H1 (cell line): ENCODE measurements around the gene PPARA. TPM values are rescaled to one million over a fixed set of nuclear protein-coding genes. Genes with fewer than 3 reads are reported as not detected.

Experiments used
- CTCF ChIA-PET: fragments of 300-600 bp; sonication (Branson Sonifier 250); formaldehyde crosslinking; loops from one replicate; lab custom pipeline; 2021; ENCODE audit not compliant: partially characterized antibody; lab: Charles Lee
- POLR2A ChIA-PET: fragments of 300-600 bp; sonication (Branson Sonifier 250); formaldehyde crosslinking; loops from one replicate; lab custom pipeline; 2021; ENCODE audit warnings: inconsistent platforms; ENCODE audit not compliant: partially characterized antibody; lab: Charles Lee
- DNase-seq, 2 experiments: peaks; one replicate each; pipeline versions ENCODE4 v3.0.0 to v3.0.0-alpha.2; 2010 to 2022; ENCODE audit warnings: low spot score in 2 of 2, low read depth in 1 of 2, mixed read lengths in 1 of 2
- FAIRE-seq: peaks from 2 replicates; lab custom pipeline; 2011; peaks lifted over from hg19 to GRCh38; lab: Jason Lieb, UNC
- H2AFZ ChIP-seq: 2 replicates; pipeline ENCODE4 v1.8.1; 2012; ENCODE audit warnings: low read length, inconsistent platforms
- H2AK5ac ChIP-seq: 2 replicates; pipeline ENCODE4 v1.6.1; 2013; ENCODE audit warnings: low read depth, low read length
- H2BK120ac ChIP-seq: replicated peaks from 2 replicates; pipeline ENCODE3; 2013; ENCODE audit warnings: low read depth, low read length, inconsistent platforms
- H2BK12ac ChIP-seq: 2 replicates; pipeline ENCODE4 v1.6.1; 2013; ENCODE audit warnings: low read depth, low read length
- H2BK15ac ChIP-seq: 2 replicates; pipeline ENCODE4 v1.6.1; 2013; ENCODE audit warnings: low read length
- H2BK20ac ChIP-seq: 2 replicates; pipeline ENCODE4 v1.6.1; 2013; ENCODE audit warnings: low read length
- H2BK5ac ChIP-seq: 2 replicates; pipeline ENCODE4 v1.6.1; 2013; ENCODE audit warnings: low read depth, low read length
- H3K14ac ChIP-seq: 2 replicates; pipeline ENCODE4 v1.6.1; 2013; ENCODE audit warnings: inconsistent platforms; ENCODE audit not compliant: insufficient read length
- H3K18ac ChIP-seq: 2 replicates; pipeline ENCODE4 v1.6.1; 2013; ENCODE audit warnings: low read length; ENCODE audit errors: extremely low read depth
- H3K23ac ChIP-seq: 2 replicates; pipeline ENCODE4 v1.6.1; 2013; ENCODE audit warnings: inconsistent platforms; ENCODE audit not compliant: insufficient read length
- H3K23me2 ChIP-seq: 2 replicates; pipeline ENCODE4 v1.6.1; 2013; ENCODE audit warnings: low read depth, low read length
- H3K27ac ChIP-seq: 2 replicates; pipeline ENCODE4 v1.6.1; 2011; ENCODE audit warnings: low read depth, low read length, inconsistent platforms
- H3K27me3 ChIP-seq, 4 experiments: replicated peaks in 1 of 4; 1 replicate in 1 of 4; 2 replicates in 3 of 4; pipeline versions ENCODE4 v1.6.1 to v1.8.1; 2011 to 2013; ENCODE audit warnings: low read length in 3 of 4, mild to moderate bottlenecking in 3 of 4, inconsistent platforms in 2 of 4, mixed read lengths in 2 of 4, moderate library complexity in 1 of 4; ENCODE audit not compliant: control insufficient read depth in 3 of 4, insufficient read depth in 3 of 4; ENCODE audit errors: extremely low read depth in 1 of 4
- H3K36me3 ChIP-seq, 4 experiments: 2 replicates each; pipeline versions ENCODE4 v1.6.1 to v1.8.1; 2011 to 2013; ENCODE audit warnings: mild to moderate bottlenecking in 4 of 4, low read length in 3 of 4, moderate library complexity in 2 of 4, control low read depth in 1 of 4, inconsistent platforms in 1 of 4; ENCODE audit not compliant: insufficient read depth in 4 of 4, control insufficient read depth in 2 of 4
- H3K4ac ChIP-seq: replicated peaks from 2 replicates; pipeline ENCODE3; 2013; ENCODE audit warnings: low read length, low read depth, mixed read lengths, inconsistent platforms; ENCODE audit not compliant: insufficient read length
- H3K4me1 ChIP-seq, 4 experiments: replicated peaks in 1 of 4; 1 replicate in 1 of 4; 2 replicates in 3 of 4; pipeline versions ENCODE4 v1.6.1 to v1.8.1; 2011 to 2013; ENCODE audit warnings: low read length in 3 of 4, inconsistent platforms in 2 of 4, mixed read lengths in 1 of 4; ENCODE audit not compliant: insufficient read depth in 4 of 4, control insufficient read depth in 3 of 4
- H3K4me2 ChIP-seq, 2 experiments: 2 replicates each; pipeline versions ENCODE4 v1.6.1 to v1.8.1; 2011 to 2013; ENCODE audit warnings: low read depth in 2 of 2, low read length in 2 of 2, control low read depth in 1 of 2, inconsistent platforms in 1 of 2, mild to moderate bottlenecking in 1 of 2; ENCODE audit not compliant: insufficient read depth in 1 of 2
- H3K4me3 ChIP-seq, 4 experiments: fragments of 200-600, 300-600 bp in 1 of 4; sonication (generic), shearing (Covaris generic), sonication (Bioruptor Twin) in 1 of 4; 2 replicates each; pipeline versions ENCODE4 v1.5.1 to v1.8.1; 2011 to 2016; ENCODE audit warnings: low read length in 4 of 4, low read depth in 3 of 4, control low read depth in 2 of 4, inconsistent platforms in 2 of 4, mild to moderate bottlenecking in 2 of 4, mixed read lengths in 1 of 4, moderate library complexity in 1 of 4; ENCODE audit not compliant: insufficient read depth in 2 of 4; ENCODE audit errors: extremely low read depth in 1 of 4
- H3K56ac ChIP-seq: replicated peaks from 2 replicates; pipeline ENCODE3; 2013; ENCODE audit warnings: low read depth, mild to moderate bottlenecking, mixed read lengths, low read length, inconsistent platforms; ENCODE audit not compliant: insufficient read length
- H3K79me1 ChIP-seq: 2 replicates; pipeline ENCODE4 v1.6.1; 2013; ENCODE audit warnings: low read depth, low read length, control low read depth
- H3K79me2 ChIP-seq, 2 experiments: 2 replicates each; pipeline versions ENCODE4 v1.6.1 to v1.8.1; 2012 to 2013; ENCODE audit warnings: low read length in 2 of 2, mild to moderate bottlenecking in 2 of 2, inconsistent platforms in 1 of 2; ENCODE audit not compliant: insufficient read depth in 2 of 2, control insufficient read depth in 1 of 2
- H3K9ac ChIP-seq, 4 experiments: replicated peaks in 1 of 4; 1 replicate in 1 of 4; 2 replicates in 3 of 4; pipeline versions ENCODE4 v1.6.1 to v1.8.1; 2011 to 2013; ENCODE audit warnings: low read depth in 3 of 4, low read length in 3 of 4, control low read depth in 2 of 4, mild to moderate bottlenecking in 2 of 4, moderate library complexity in 2 of 4, inconsistent platforms in 1 of 4; ENCODE audit errors: extremely low read depth in 1 of 4
- H3K9me3 ChIP-seq, 2 experiments: 2 replicates each; pipeline versions ENCODE4 v1.6.1 to v1.8.1; 2012 to 2013; ENCODE audit warnings: mild to moderate bottlenecking in 2 of 2, moderate library complexity in 2 of 2, control low read depth in 1 of 2, inconsistent platforms in 1 of 2, low read depth in 1 of 2, low read length in 1 of 2, mixed read lengths in 1 of 2; ENCODE audit not compliant: insufficient read depth in 2 of 2
- H4K20me1 ChIP-seq, 2 experiments: replicated peaks in 1 of 2; 2 replicates each; pipeline versions ENCODE3 to v1.8.1; 2011 to 2013; ENCODE audit warnings: inconsistent platforms in 2 of 2, low read length in 2 of 2, mild to moderate bottlenecking in 1 of 2; ENCODE audit not compliant: insufficient read depth in 2 of 2, control insufficient read depth in 1 of 2
- H4K5ac ChIP-seq: 2 replicates; pipeline ENCODE4 v1.6.1; 2013; ENCODE audit warnings: low read length, low read depth, mixed read lengths, inconsistent platforms; ENCODE audit not compliant: insufficient read length
- H4K8ac ChIP-seq: 2 replicates; pipeline ENCODE4 v1.8.0; 2013; ENCODE audit warnings: mild to moderate bottlenecking, moderate library complexity, low read length, inconsistent platforms; ENCODE audit not compliant: insufficient read depth; ENCODE audit errors: extremely low read depth
- H4K91ac ChIP-seq: replicated peaks from 2 replicates; pipeline ENCODE3; 2013; ENCODE audit warnings: low read length, mixed read lengths, inconsistent platforms; ENCODE audit not compliant: insufficient read length
- ASH2L ChIP-seq: fragments of 200-600, 300-600 bp; sonication (generic); IDR thresholded peaks from one replicate; pipeline ENCODE4 v1.7.1; 2017; ENCODE audit warnings: low read length
- KDM1A ChIP-seq: fragments of 200-600, 300-600 bp; sonication (generic); IDR thresholded peaks from 2 replicates; pipeline ENCODE4 v1.7.1; 2016; ENCODE audit warnings: mild to moderate bottlenecking, low read length, borderline replicate concordance
- RXRA ChIP-seq: IDR thresholded peaks from 2 replicates; pipeline ENCODE4 v1.6.1; 2011; ENCODE audit warnings: low read depth, mild to moderate bottlenecking, low read length, moderate library complexity; ENCODE audit not compliant: insufficient read depth
- WGBS, 2 experiments: shearing (Covaris generic) in 1 of 2; methylation state at CpG; one replicate each; pipeline versions ENCODE4 v1.1.6 to v1.1.7; 2013 to 2015; ENCODE audit warnings: low lambda C conversion rate in 2 of 2, mixed read lengths in 2 of 2, inconsistent platforms in 1 of 2, low coverage in 1 of 2, missing lambda C conversion rate in 1 of 2; ENCODE audit not compliant: insufficient replicate concordance in 2 of 2, insufficient coverage in 1 of 2, insufficient read length in 1 of 2; ENCODE audit errors: extremely low coverage in 1 of 2, missing lambda C conversion rate in 1 of 2; 5-methylcytosine and 5-hydroxymethylcytosine counted together
- polyA plus RNA-seq, 7 experiments: library from polyadenylated mRNA; depleted of rRNA in 3 of 7; stranded (reverse) in 5 of 7; unstranded in 2 of 7; fragments of >200 nt in 5 of 7; fragments of 200-250 nt in 2 of 7; gene quantifications; 1 replicate in 5 of 7; 2 replicates in 1 of 7; 4 replicates in 1 of 7; pipeline versions ENCODE4 v1.2.1 to v1.2.3, GENCODE V29; 2011 to 2013; ENCODE audit warnings: missing spikeins in 2 of 7, mixed read lengths in 2 of 7
- total RNA-seq: library from RNA; stranded (reverse); fragmentation: NEBNext Ultra II Directional; extraction: Animal tissue kit (Norgen Biotek cat#: 25700); gene quantifications from 2 replicates; pipeline ENCODE4 v1.2.1, GENCODE V29; 2021
- TF ChIP-seq, protein P1 (sequence below), 3 experiments: IDR thresholded peaks; 1 replicate in 2 of 3; 2 replicates in 1 of 3; pipeline versions ENCODE4 v1.5.1 to v1.6.1; 2011; ENCODE audit warnings: low read length in 3 of 3, mild to moderate bottlenecking in 3 of 3, inconsistent platforms in 2 of 3, low read depth in 1 of 3, moderate library complexity in 1 of 3; ENCODE audit not compliant: insufficient read depth in 1 of 3; ENCODE audit errors: control extremely low read depth in 1 of 3

The PPARA gene
- total and polyA plus RNA-seq, 2 of the 8 experiments (the other 6 are each of a cell fraction or from before 2014, with no cell fraction given) = 3.1 to 8.2 TPM

DNA sequence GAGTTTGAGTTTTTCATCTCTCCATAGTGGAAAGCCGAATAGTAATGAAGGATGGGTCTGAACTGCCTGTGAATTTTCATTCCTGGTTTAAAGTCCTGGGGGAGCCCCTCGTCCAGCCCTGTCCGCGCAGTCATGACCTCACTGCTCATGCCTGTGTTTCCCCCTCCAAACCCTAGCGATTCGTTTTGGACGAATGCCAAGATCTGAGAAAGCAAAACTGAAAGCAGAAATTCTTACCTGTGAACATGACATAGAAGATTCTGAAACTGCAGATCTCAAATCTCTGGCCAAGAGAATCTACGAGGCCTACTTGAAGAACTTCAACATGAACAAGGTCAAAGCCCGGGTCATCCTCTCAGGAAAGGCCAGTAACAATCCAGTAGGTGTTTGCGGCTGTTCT is 69.3 kb downstream of the PPARA start:
- H2BK15ac ChIP-seq = no peak overlapping the region
- no peak overlapping the region for H3K14ac ChIP-seq
- H3K56ac ChIP-seq = no peak overlapping the region
- H2BK20ac ChIP-seq = no peak overlapping the region
- no peaks in the 10 kb centered on the region for H3K79me2 ChIP-seq
- H4K8ac ChIP-seq = no peak overlapping the region
- H3K4me1 ChIP-seq = no peaks in the 10 kb centered on the region
- no peak overlapping the region for H2BK5ac ChIP-seq
- H2BK120ac ChIP-seq = no peak overlapping the region
- POLR2A ChIA-PET = no interaction called here
- H3K4me3 ChIP-seq = no peak overlapping the region
- H3K27ac ChIP-seq = no peak overlapping the region
- H4K91ac ChIP-seq = no peak overlapping the region
- H3K18ac ChIP-seq = no peak overlapping the region
- 86% methylated on average over 10 of the region's 10 CpGs; no CpG with 5 or more reads in 1 of the 2 experiments for WGBS, 2 experiments
- H2AFZ ChIP-seq = no peak overlapping the region
- H2AK5ac ChIP-seq = no peak overlapping the region
- FAIRE-seq (no peak), DNase-seq (no peak)
- H3K9ac ChIP-seq = no peak overlapping the region
- H2BK12ac ChIP-seq = no peak overlapping the region
- no peaks in the 10 kb centered on the region for H3K36me3 ChIP-seq
- H3K23ac ChIP-seq = no peak overlapping the region
- no peaks in the 10 kb centered on the region for H3K27me3 ChIP-seq
- H4K20me1 ChIP-seq = no peaks in the 10 kb centered on the region
- no peaks in the 10 kb centered on the region; the same call in 1 of the 2 replicates for H3K79me1 ChIP-seq
- H4K5ac ChIP-seq = no peak overlapping the region
- no peaks in the 10 kb centered on the region for H3K9me3 ChIP-seq
- no peak overlapping the region for H3K4me2 ChIP-seq
- no peak overlapping the region for H3K4ac ChIP-seq
- no peaks in the 10 kb centered on the region for H3K23me2 ChIP-seq
- CTCF ChIA-PET = no interaction called here
- TF ChIP-seq, protein P1, sequence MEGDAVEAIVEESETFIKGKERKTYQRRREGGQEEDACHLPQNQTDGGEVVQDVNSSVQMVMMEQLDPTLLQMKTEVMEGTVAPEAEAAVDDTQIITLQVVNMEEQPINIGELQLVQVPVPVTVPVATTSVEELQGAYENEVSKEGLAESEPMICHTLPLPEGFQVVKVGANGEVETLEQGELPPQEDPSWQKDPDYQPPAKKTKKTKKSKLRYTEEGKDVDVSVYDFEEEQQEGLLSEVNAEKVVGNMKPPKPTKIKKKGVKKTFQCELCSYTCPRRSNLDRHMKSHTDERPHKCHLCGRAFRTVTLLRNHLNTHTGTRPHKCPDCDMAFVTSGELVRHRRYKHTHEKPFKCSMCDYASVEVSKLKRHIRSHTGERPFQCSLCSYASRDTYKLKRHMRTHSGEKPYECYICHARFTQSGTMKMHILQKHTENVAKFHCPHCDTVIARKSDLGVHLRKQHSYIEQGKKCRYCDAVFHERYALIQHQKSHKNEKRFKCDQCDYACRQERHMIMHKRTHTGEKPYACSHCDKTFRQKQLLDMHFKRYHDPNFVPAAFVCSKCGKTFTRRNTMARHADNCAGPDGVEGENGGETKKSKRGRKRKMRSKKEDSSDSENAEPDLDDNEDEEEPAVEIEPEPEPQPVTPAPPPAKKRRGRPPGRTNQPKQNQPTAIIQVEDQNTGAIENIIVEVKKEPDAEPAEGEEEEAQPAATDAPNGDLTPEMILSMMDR (IDR thresholded peaks at IDR 0.05; ENCODE audit: control extremely low read depth in 1 of 3, insufficient read depth in 1 of 3, low read depth in 1 of 3, low read length in 3 of 3) = no peak
- TF ChIP-seq KDM1A (no peak), ASH2L (no peak), RXRA (no peak)
